Measurements from ENCODE around the gene SCARB1.

Gene SCARB1

GRCh38 chr12:124730455-124730932 lies 133.2 kb downstream of the SCARB1 start:
- no peak for DNase-seq (ENCODE audit: low read depth in 2 of 2)

- DNase-seq (ENCODE audit: low read depth in 2 of 2) = no peak
These were observed 135.7 kb downstream of the SCARB1 start for GRCh38 chr12:124727922-124728321.

GRCh38 chr12:124727264-124727800 lies 136.3 kb downstream of the SCARB1 start:
- DNase-seq (ENCODE audit: low read depth in 2 of 2) = no peak
